SK-N-SH (cell line): ENCODE data around the gene SLC39A7.

Experiments used
- CHD2 ChIP-seq: fragments of 150-350 bp; IDR thresholded peaks from 2 replicates; pipeline ENCODE4 v1.6.1; 2018; ENCODE audit warnings: low read length; ENCODE audit not compliant: partially characterized antibody
- EP300 ChIP-seq, 2 experiments: IDR thresholded peaks; 2 replicates each; pipeline versions ENCODE4 v1.4.0 to v1.6.1; 2012; ENCODE audit warnings: borderline replicate concordance in 1 of 2, low read depth in 1 of 2, low read length in 1 of 2
- FOSL2 ChIP-seq: IDR thresholded peaks from 2 replicates; pipeline ENCODE4 v1.4.0; 2012; ENCODE audit warnings: low read depth, mild to moderate bottlenecking, moderate library complexity, borderline replicate concordance
- GABPA ChIP-seq: IDR thresholded peaks from 2 replicates; pipeline ENCODE4 v1.4.0; 2012; ENCODE audit warnings: low read depth, mild to moderate bottlenecking
- GATA2 ChIP-seq: sonication (generic); formaldehyde crosslinking; IDR thresholded peaks from 2 replicates; pipeline ENCODE4 v1.5.0; 2020; ENCODE audit warnings: mild to moderate bottlenecking, missing genetic modification reagents
- MXI1 ChIP-seq: IDR thresholded peaks from 2 replicates; pipeline ENCODE4 v1.6.1; 2012; ENCODE audit warnings: mild to moderate bottlenecking, low read depth, low read length, improper control_type of control experiment
- NFIC ChIP-seq: IDR thresholded peaks from 2 replicates; pipeline ENCODE4 v1.4.0; 2012; ENCODE audit warnings: borderline replicate concordance
- RFX5 ChIP-seq: IDR thresholded peaks from 2 replicates; pipeline ENCODE4 v1.6.1; 2012; ENCODE audit warnings: mild to moderate bottlenecking, improper control_type of control experiment, low read length
- RXRA ChIP-seq: IDR thresholded peaks from 2 replicates; pipeline ENCODE4 v1.4.0; 2012; ENCODE audit warnings: low read depth, mild to moderate bottlenecking, borderline replicate concordance
- SIN3A ChIP-seq: IDR thresholded peaks from 2 replicates; pipeline ENCODE4 v1.6.1; 2012; ENCODE audit warnings: low read depth, mild to moderate bottlenecking, low read length, moderate library complexity, borderline replicate concordance
- YY1 ChIP-seq: IDR thresholded peaks from 2 replicates; pipeline ENCODE4 v1.4.0; 2012; ENCODE audit warnings: low read depth, mild to moderate bottlenecking
- TF ChIP-seq, protein P1 (sequence below): fragments of 200-600 bp; sonication (generic); IDR thresholded peaks from 2 replicates; pipeline ENCODE4 v1.6.1; 2017; ENCODE audit warnings: antibody characterized with exemption, mild to moderate bottlenecking, moderate library complexity
- TF ChIP-seq, protein P2 (sequence below): IDR thresholded peaks from 2 replicates; pipeline ENCODE4 v1.6.1; 2012; ENCODE audit warnings: mild to moderate bottlenecking, low read depth, low read length, moderate library complexity
- TF ChIP-seq, protein P3 (sequence below): fragments of 150-350 bp; IDR thresholded peaks from 2 replicates; pipeline ENCODE4 v1.6.1; 2016; ENCODE audit warnings: mild to moderate bottlenecking, low read depth, low read length

GRCh38 chr6:33164176-33164575 is 36.5 kb upstream of the SLC39A7 start:
- no peak for TF ChIP-seq RFX5
- TF ChIP-seq EP300 (IDR thresholded peaks at IDR 0.05; ENCODE audit: borderline replicate concordance in 1 of 2, low read depth in 1 of 2, low read length in 1 of 2), result no peak
- TF ChIP-seq, protein P1, sequence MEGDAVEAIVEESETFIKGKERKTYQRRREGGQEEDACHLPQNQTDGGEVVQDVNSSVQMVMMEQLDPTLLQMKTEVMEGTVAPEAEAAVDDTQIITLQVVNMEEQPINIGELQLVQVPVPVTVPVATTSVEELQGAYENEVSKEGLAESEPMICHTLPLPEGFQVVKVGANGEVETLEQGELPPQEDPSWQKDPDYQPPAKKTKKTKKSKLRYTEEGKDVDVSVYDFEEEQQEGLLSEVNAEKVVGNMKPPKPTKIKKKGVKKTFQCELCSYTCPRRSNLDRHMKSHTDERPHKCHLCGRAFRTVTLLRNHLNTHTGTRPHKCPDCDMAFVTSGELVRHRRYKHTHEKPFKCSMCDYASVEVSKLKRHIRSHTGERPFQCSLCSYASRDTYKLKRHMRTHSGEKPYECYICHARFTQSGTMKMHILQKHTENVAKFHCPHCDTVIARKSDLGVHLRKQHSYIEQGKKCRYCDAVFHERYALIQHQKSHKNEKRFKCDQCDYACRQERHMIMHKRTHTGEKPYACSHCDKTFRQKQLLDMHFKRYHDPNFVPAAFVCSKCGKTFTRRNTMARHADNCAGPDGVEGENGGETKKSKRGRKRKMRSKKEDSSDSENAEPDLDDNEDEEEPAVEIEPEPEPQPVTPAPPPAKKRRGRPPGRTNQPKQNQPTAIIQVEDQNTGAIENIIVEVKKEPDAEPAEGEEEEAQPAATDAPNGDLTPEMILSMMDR, result no peak
- TF ChIP-seq GABPA, result no peak
- TF ChIP-seq MXI1, result no peak
- no peak for TF ChIP-seq SIN3A
- no peak for TF ChIP-seq YY1
- TF ChIP-seq, protein P2, sequence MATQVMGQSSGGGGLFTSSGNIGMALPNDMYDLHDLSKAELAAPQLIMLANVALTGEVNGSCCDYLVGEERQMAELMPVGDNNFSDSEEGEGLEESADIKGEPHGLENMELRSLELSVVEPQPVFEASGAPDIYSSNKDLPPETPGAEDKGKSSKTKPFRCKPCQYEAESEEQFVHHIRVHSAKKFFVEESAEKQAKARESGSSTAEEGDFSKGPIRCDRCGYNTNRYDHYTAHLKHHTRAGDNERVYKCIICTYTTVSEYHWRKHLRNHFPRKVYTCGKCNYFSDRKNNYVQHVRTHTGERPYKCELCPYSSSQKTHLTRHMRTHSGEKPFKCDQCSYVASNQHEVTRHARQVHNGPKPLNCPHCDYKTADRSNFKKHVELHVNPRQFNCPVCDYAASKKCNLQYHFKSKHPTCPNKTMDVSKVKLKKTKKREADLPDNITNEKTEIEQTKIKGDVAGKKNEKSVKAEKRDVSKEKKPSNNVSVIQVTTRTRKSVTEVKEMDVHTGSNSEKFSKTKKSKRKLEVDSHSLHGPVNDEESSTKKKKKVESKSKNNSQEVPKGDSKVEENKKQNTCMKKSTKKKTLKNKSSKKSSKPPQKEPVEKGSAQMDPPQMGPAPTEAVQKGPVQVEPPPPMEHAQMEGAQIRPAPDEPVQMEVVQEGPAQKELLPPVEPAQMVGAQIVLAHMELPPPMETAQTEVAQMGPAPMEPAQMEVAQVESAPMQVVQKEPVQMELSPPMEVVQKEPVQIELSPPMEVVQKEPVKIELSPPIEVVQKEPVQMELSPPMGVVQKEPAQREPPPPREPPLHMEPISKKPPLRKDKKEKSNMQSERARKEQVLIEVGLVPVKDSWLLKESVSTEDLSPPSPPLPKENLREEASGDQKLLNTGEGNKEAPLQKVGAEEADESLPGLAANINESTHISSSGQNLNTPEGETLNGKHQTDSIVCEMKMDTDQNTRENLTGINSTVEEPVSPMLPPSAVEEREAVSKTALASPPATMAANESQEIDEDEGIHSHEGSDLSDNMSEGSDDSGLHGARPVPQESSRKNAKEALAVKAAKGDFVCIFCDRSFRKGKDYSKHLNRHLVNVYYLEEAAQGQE, result no peak
- no peak for TF ChIP-seq FOSL2
- TF ChIP-seq CHD2, result no peak
- TF ChIP-seq NFIC, result no peak
- TF ChIP-seq RXRA, result no peak
- TF ChIP-seq, protein P3, sequence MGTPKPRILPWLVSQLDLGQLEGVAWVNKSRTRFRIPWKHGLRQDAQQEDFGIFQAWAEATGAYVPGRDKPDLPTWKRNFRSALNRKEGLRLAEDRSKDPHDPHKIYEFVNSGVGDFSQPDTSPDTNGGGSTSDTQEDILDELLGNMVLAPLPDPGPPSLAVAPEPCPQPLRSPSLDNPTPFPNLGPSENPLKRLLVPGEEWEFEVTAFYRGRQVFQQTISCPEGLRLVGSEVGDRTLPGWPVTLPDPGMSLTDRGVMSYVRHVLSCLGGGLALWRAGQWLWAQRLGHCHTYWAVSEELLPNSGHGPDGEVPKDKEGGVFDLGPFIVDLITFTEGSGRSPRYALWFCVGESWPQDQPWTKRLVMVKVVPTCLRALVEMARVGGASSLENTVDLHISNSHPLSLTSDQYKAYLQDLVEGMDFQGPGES, result no peak
- TF ChIP-seq GATA2 (CRISPR knock-in tag), result no peak
